ENCODE data around the gene RPS29.

The RPS29 gene

DNA sequence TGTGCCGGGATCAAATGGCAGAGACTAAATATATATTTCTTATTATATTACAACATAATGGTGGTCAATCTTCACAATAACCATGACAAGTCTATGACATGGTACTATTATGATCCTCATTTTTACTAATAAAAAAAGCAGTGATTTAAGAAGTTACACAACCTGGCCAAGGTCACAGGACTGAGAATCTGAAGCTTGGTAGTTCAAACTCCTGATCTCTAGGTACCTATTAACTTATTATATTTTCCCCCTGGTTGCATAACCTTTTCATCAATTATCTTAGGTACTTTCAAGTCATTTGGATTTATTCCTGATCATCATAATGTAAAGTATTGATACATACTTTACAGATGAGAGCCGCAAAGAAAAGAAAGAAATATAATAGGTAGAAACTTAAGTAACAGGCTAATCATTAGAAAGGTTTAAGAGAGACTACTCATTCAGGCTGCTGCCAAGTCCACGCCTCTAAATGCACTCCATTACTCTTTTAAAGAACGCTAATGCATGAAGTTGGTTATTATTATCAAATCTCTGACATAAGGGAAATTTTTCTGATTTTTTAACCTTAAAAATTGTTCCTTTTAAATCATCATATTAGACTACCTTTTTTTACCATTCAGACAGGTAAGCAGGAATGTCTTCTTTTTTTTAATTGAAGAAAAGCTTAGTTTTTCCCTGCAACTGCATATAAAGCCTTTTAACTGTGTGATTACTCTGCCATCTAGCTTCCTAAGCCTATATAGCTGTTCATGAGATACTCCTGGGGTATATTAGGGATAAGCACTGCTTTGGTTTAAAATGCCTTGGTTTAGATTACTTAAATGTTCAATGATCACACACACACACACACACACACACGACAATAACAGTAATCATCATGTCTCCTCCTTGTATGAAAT, 35.6 kb downstream of the RPS29 start:
- no peak for DNase-seq (ENCODE audit: low spot score)

DNA sequence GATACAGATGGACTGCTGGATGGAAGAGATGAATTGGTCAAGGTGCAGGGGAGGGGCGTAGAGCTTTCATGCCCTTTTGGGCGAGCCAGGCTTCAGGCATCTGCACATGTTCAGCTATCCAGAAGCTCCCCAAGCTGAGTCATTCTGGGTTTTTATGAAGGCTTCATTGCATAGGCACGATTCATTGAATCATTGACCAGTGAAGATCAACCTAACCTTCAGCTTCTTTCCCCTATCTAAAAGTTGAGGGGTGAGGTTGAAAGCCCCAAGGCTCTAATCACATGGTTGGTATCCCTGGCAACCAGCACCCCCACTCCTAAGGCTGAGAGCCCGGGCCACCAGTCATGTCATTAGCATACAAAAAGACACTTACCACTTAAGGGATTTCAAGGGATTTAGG, 36.3 kb downstream of the RPS29 start:
- DNase-seq (ENCODE audit: low spot score), result no peak

DNA sequence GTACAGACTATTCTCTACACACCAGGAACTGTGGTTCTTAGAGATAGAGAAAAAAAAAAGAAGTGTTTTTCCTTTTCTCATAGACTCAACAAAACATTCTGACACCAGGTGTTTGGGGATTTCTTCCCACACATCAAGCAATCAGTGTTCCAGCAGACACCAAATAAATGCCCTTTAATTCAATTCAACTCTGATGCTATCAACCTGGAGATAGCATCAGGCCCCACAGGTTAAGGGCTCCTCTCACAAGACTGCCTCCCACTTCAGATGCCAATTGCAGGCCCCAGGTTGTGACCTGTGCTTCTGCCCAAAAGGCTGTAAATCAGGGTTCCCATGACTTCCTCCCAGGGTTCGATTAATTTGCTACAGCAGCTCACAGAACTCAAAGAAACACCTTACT, 36.7 kb downstream of the RPS29 start:
- no peak for DNase-seq (ENCODE audit: low spot score)

DNA sequence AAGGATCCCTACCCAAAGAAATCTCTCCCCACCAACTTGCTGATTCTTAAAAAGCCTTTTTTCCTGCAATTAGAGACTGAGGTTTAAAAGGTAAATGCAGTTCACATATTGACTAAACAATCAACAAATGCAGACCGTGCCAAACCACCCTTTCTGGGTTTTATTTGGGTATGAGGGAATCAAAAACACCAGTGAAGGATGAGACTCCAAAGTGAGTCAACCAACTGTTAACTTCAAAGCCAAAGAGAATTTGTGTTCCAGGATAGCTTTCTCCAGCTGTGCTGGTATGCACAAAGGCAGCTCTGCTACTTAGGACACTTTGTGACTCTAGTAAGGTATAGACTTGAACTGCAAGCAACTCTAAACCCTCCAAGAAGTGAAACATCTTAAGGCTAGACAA, 39.4 kb downstream of the RPS29 start:
- no peak for DNase-seq (ENCODE audit: low spot score)

DNA sequence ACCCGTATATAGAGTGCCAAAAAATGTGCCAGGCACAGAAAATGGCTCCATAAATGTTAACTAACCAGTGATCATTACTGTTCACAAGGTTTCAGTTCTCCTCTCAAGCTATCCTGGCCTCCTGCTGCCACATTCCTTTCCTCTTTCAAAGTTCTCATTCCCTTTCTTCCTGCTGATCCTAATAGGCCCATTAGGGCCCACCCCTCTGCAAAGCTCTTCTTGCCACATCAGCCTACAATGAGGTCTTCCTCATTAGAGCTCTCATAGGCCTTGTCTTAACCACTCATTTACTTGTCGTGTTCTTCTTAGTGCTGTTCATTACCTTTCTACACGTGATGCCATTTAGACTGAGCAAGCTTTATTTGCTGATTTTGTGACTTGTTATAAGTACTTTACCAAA, 40.5 kb downstream of the RPS29 start:
- DNase-seq (ENCODE audit: low spot score), result no peak

DNA sequence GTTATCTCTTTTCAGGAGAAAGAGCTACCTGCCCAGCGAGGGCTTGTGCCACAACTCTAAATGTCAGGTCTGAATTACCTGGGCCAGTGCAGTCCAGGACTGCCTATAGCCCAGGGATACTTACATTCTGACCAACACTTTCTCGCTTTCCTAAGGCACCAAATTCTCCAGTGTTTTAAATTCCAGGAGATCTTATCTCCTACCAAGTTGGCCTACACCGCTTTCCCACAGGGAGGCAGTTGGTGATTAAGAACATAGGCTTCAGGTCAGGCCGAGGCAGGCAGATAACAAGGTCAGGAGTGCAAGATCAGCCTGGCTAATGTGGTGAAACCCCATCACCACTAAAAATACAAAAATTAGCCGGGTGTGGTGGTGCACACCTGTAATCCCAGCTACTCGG, 41.1 kb downstream of the RPS29 start:
- no peak for DNase-seq (ENCODE audit: low spot score)

DNA sequence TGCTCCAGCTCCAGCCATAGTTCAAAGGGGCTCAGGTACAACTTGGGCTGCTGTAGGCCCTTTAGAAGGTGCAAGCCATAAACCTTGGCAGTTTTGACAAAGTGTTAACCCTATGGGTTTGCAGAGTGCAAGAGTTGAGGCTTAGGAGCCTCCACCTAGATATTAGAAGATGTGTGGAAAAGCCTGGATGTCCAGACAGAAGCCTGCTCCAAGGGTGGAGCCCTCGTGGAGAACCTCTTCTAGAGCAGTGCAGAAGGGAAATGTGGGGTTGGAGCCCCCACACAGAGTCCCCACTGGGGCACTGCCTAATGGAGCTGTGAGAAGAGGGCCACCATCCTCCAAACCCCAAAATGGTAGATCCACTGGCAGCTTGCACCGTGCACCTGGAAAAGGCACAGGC, 45.1 kb downstream of the RPS29 start:
- no peak for DNase-seq (ENCODE audit: low spot score)

DNA sequence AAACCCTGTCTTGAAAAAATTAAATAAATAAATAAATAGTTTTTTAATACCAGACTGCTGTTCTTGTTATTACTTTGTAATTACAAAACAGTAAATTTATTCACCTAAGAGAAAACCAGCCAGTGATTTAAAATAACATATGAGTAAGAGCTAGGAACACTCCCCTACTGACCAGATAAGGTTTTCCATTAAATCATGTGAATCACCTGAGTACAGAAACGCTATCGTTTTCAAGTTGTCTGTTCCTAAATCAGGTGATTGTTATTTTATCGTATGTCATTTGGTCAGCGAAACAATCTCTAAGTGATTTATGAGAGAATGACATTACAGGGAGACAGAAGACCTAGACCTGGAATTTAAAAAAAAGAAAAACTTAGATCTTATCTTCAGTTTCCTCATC, 47.3 kb downstream of the RPS29 start:
- DNase-seq (ENCODE audit: low spot score), result no peak

All from Ammon's horn (tissue), 1 donor.